Superior temporal gyrus (tissue), 1 donor: ENCODE measurements around the gene ZNF57.
"Not testable (repeated sequence)": the region's sequence is repeated elsewhere in the genome, so short reads cannot be mapped to it uniquely, and the experiment has no call there.

Source experiments
- DNase-seq: peaks from one replicate; pipeline ENCODE4 v3.0.0-alpha.2; 2016; ENCODE audit errors: extremely low spot score

Gene ZNF57

GRCh38 chr19:2900296-2901252 is at the start of gene ZNF57:
Gene ZNF57 (plus strand): TSS chr19:2900928. CDS start chr19:2901046, 118 bp downstream.
- DNase-seq, result peak; percentile 99

- no peak for DNase-seq
Observed at GRCh38 chr19:2852598-2852997, 48.1 kb upstream of the ZNF57 start.

GRCh38 chr19:2853015-2853606 is 47.6 kb upstream of the ZNF57 start:
- no peak for DNase-seq

- DNase-seq, result no peak
Observed at GRCh38 chr19:2854849-2855248, 45.9 kb upstream of the ZNF57 start.

GRCh38 chr19:2856457-2857050 is 44.2 kb upstream of the ZNF57 start:
- DNase-seq, result no peak

- no peak for DNase-seq
Observed at GRCh38 chr19:2858864-2859263, 41.9 kb upstream of the ZNF57 start.

GRCh38 chr19:2863816-2864215 is 36.9 kb upstream of the ZNF57 start:
- DNase-seq, result no peak

GRCh38 chr19:2865334-2866100 is 35.2 kb upstream of the ZNF57 start:
- no peak for DNase-seq

- DNase-seq, result no peak
Observed at GRCh38 chr19:2866495-2867024, 34.2 kb upstream of the ZNF57 start.

GRCh38 chr19:2867025-2867991 is 33.4 kb upstream of the ZNF57 start, which contains the start of gene ZNF556:
Gene ZNF556 (plus strand): TSS chr19:2867335. CDS start chr19:2867422, 87 bp downstream.
- no peak for DNase-seq

GRCh38 chr19:2869618-2870017 is 31.1 kb upstream of the ZNF57 start:
- DNase-seq, result no peak

- DNase-seq, result not testable (repeated sequence)
Observed at GRCh38 chr19:2872175-2872574, 28.6 kb upstream of the ZNF57 start.

- no peak for DNase-seq
Observed at GRCh38 chr19:2877398-2878331, 23.1 kb upstream of the ZNF57 start.

GRCh38 chr19:2883686-2884439 is 16.9 kb upstream of the ZNF57 start:
- DNase-seq, result no peak

- no peak for DNase-seq
Observed at GRCh38 chr19:2885736-2886135, 15.0 kb upstream of the ZNF57 start.

- DNase-seq, result peak; percentile 88
Observed at GRCh38 chr19:2887391-2887914, 13.3 kb upstream of the ZNF57 start.

- DNase-seq, result no peak
Observed at GRCh38 chr19:2888731-2889224, 11.9 kb upstream of the ZNF57 start.

GRCh38 chr19:2890531-2890930 is 10.2 kb upstream of the ZNF57 start:
- DNase-seq, result not testable (repeated sequence)
